IPS DF 6.9 (cell line): Measurements from ENCODE around the gene MTF1.

Experiments used
- DNase-seq: peaks from one replicate; pipeline ENCODE4 v3.0.0-alpha.2; 2013; ENCODE audit warnings: low read depth, low spot score
- H3K27ac ChIP-seq: one replicate; pipeline ENCODE4 v1.5.1; 2013; ENCODE audit warnings: low read length, control low read depth
- H3K27me3 ChIP-seq: 2 replicates; pipeline ENCODE4 v1.6.1; 2013; ENCODE audit warnings: mild to moderate bottlenecking, low read length; ENCODE audit not compliant: control insufficient read depth, insufficient read depth
- H3K36me3 ChIP-seq: 2 replicates; pipeline ENCODE4 v1.6.1; 2013; ENCODE audit warnings: low read length; ENCODE audit not compliant: control insufficient read depth, insufficient read depth
- H3K4me1 ChIP-seq: 2 replicates; pipeline ENCODE4 v1.6.1; 2013; ENCODE audit warnings: low read length; ENCODE audit not compliant: control insufficient read depth, insufficient read depth
- H3K4me3 ChIP-seq: 2 replicates; pipeline ENCODE4 v1.5.1; 2013; ENCODE audit warnings: mild to moderate bottlenecking, low read length
- H3K9me3 ChIP-seq: 2 replicates; pipeline ENCODE4 v1.6.1; 2013; ENCODE audit warnings: low read length, inconsistent platforms; ENCODE audit not compliant: control insufficient read depth, insufficient read depth
- WGBS: extraction: QIAGEN DNeasy Blood & Tissue Kit; methylation state at CpG from one replicate; pipeline ENCODE4 v1.1.7; 2013; ENCODE audit warnings: mixed read lengths, missing lambda C conversion rate; ENCODE audit not compliant: insufficient read length, insufficient coverage; 5-methylcytosine and 5-hydroxymethylcytosine counted together

MTF1 gene

DNA sequence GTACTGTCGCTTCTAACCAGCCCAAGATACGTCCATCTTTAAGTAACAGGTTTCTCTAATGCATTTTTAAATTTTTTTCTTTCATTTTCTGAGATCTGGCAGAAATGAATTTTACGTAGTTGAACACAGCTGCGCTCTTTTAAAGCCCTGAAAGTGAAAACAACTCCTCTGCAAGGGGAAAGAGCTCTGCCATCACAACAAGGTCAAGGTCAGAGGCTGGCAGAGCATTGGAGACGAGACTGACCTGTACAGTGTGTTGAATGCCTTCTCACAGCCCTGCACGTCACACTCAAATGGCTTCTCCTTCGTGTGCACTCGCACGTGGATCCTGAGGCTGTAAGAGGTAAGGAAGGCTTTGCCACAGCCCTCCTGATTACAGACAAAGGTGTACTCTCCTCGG is 19.7 kb downstream of the MTF1 start:
- H3K27ac ChIP-seq: no peak overlapping the region
- H3K27me3 ChIP-seq: no peaks in the 10 kb centered on the region
- no peaks in the 10 kb centered on the region for H3K9me3 ChIP-seq
- DNase-seq: no peak
- WGBS: no CpG with 5 or more reads among the region's 10 CpGs
- peaks cover 9% of the 10 kb centered on the region; the same call in 1 of the 2 replicates for H3K36me3 ChIP-seq
- no peak overlapping the region for H3K4me3 ChIP-seq
- no peaks in the 10 kb centered on the region for H3K4me1 ChIP-seq

GRCh38 chr1:37836788-37837187 is 22.6 kb downstream of the MTF1 start:
- Histone ChIP-seq H3K27me3 (no peaks in the 10 kb centered on the region), H3K27ac (no peak overlapping the region), H3K36me3 (peaks cover 13% of the 10 kb centered on the region; the same call in 1 of the 2 replicates), H3K4me1 (no peaks in the 10 kb centered on the region), H3K4me3 (no peak overlapping the region), H3K9me3 (no peaks in the 10 kb centered on the region)
- WGBS: no CpG with 5 or more reads among the region's 3 CpGs
- no peak for DNase-seq

GRCh38 chr1:37831809-37832208 is 27.6 kb downstream of the MTF1 start:
- H3K36me3 ChIP-seq: peaks cover 5% of the 10 kb centered on the region; the same call in 1 of the 2 replicates

DNA sequence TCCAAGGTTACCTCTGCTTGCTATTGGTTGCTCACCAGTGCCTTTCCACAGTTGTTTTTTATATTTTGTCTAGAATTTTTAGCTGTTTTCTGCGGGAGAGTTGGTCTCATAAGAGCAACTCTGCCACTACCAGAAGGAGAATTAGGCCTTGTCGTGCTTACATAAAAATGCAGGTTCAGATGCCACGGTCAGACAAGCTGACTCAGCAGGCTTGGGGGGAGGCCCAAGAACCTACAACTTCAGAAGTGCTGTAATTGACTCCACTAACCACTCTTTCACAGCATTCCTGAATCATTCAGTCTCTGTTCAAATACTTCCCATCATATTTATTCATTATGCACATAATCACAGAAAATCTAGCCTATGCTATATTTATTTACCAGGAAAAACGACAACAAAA is 28.3 kb downstream of the MTF1 start:
- H3K9me3 ChIP-seq: no peaks in the 10 kb centered on the region

More at GRCh38 chr1:37831809-37832208, 27.6 kb downstream of the MTF1 start:
- Histone ChIP-seq H3K4me3 (no peak overlapping the region), H3K27me3 (no peaks in the 10 kb centered on the region), H3K27ac (no peak overlapping the region), H3K9me3 (no peaks in the 10 kb centered on the region), H3K4me1 (no peaks in the 10 kb centered on the region)
- WGBS: no CpG with 5 or more reads among the region's 2 CpGs
- no peak for DNase-seq

GRCh38 chr1:37828410-37829074 is 30.9 kb downstream of the MTF1 start:
- Histone ChIP-seq H3K36me3 (no peaks in the 10 kb centered on the region; the same call in 1 of the 2 replicates), H3K27me3 (no peaks in the 10 kb centered on the region), H3K4me3 (no peak overlapping the region), H3K9me3 (no peaks in the 10 kb centered on the region), H3K27ac (no peak overlapping the region), H3K4me1 (no peaks in the 10 kb centered on the region)
- WGBS: no CpG with 5 or more reads among the region's 12 CpGs
- DNase-seq: no peak

More for the DNA sequence above, 28.3 kb downstream of the MTF1 start:
- Histone ChIP-seq H3K36me3 (peaks cover 5% of the 10 kb centered on the region; the same call in 1 of the 2 replicates), H3K4me1 (no peaks in the 10 kb centered on the region), H3K27me3 (no peaks in the 10 kb centered on the region), H3K4me3 (no peak overlapping the region), H3K27ac (no peak overlapping the region)
- DNase-seq: no peak
- 100% methylated on average over 1 of the region's 4 CpGs for WGBS

DNA sequence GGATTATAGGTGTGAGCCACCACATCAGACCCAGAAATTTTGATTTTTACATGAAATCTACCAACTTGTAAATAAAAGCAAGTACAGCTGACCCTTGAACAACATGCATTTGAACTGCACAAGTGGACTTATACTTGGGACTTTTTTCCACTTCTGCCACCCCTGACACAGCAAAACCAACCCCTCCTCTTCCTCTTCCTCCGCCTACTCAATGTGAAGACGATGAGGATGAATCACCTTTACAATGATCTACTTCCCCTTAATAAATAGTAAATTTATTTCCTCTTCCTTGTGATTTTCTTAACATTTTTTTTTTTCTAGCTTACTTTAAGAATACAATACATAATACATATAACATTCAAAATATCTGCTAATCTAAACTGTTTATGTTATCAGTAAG is 33.9 kb downstream of the MTF1 start:
- no peak for DNase-seq
- no peak overlapping the region for H3K4me3 ChIP-seq
- peaks cover 11% of the 10 kb centered on the region for H3K36me3 ChIP-seq

GRCh38 chr1:37824001-37824400 is 35.4 kb downstream of the MTF1 start:
- no peaks in the 10 kb centered on the region for H3K9me3 ChIP-seq
- H3K36me3 ChIP-seq: peaks cover 11% of the 10 kb centered on the region
- H3K4me1 ChIP-seq: no peaks in the 10 kb centered on the region
- no peaks in the 10 kb centered on the region for H3K27me3 ChIP-seq
- H3K4me3 ChIP-seq: no peak overlapping the region
- no peak for DNase-seq
- no CpG with 5 or more reads among the region's 2 CpGs for WGBS
- no peak overlapping the region for H3K27ac ChIP-seq

More for the DNA sequence above, 33.9 kb downstream of the MTF1 start:
- H3K27ac ChIP-seq: no peak overlapping the region
- no peaks in the 10 kb centered on the region for H3K4me1 ChIP-seq
- no peaks in the 10 kb centered on the region for H3K27me3 ChIP-seq
- WGBS: no CpG with 5 or more reads among the region's 2 CpGs
- no peaks in the 10 kb centered on the region for H3K9me3 ChIP-seq

DNA sequence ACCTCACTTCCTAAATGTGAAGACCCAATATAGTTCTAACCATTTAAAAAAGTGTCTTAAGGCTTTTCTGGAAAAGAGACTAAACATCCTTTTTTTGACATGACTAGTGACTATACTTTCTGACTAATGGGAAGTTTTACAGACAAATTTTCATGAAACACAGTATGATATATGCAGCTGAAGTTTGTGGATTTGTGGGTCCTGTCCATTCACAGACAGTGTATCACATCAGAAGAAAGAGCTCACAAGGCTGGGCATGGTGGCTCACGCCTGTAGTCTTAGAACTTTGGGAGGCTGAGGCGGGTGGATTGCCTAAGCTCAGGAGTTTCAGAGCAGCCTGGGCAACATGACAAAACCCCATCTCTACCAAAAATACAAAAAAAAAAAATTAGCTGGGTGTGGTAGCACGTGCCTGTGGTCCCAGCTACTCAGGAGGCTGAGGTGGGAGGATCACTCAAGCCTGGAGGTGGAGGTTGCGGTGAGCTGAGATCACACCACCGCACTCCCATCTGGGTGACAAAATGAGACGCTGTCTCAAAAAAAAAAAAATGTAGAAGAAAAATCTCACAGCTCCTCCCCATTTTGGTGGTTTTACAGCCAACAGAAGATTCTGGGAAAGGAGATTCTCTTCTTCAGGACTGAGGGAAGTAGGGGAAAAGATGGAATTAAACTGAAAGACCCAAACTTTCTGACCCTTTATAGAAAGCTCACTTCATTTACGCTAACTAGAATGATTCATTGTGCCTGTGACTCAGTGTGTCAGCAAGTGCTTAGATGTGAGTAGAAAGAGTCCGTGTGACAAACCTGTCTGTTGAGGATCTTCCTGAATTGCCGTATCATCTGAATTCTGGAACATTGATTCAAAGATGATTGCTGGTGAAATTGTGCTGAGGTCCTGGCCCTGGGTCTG is 36.2 kb downstream of the MTF1 start:
- H3K27ac ChIP-seq: no peak overlapping the region
- H3K9me3 ChIP-seq: no peaks in the 10 kb centered on the region
- DNase-seq: no peak
- peaks cover 11% of the 10 kb centered on the region for H3K36me3 ChIP-seq
- H3K27me3 ChIP-seq: no peaks in the 10 kb centered on the region
- no CpG with 5 or more reads among the region's 9 CpGs for WGBS
- H3K4me1 ChIP-seq: no peaks in the 10 kb centered on the region
- no peak overlapping the region for H3K4me3 ChIP-seq

- Histone ChIP-seq H3K36me3 (peaks cover 11% of the 10 kb centered on the region), H3K4me1 (no peaks in the 10 kb centered on the region), H3K9me3 (no peaks in the 10 kb centered on the region), H3K27ac (no peak overlapping the region), H3K4me3 (no peak overlapping the region), H3K27me3 (no peaks in the 10 kb centered on the region)
- WGBS: no CpG with 5 or more reads among the region's 2 CpGs
- DNase-seq: no peak
Measured at GRCh38 chr1:37821481-37821880, 37.9 kb downstream of the MTF1 start.

DNA sequence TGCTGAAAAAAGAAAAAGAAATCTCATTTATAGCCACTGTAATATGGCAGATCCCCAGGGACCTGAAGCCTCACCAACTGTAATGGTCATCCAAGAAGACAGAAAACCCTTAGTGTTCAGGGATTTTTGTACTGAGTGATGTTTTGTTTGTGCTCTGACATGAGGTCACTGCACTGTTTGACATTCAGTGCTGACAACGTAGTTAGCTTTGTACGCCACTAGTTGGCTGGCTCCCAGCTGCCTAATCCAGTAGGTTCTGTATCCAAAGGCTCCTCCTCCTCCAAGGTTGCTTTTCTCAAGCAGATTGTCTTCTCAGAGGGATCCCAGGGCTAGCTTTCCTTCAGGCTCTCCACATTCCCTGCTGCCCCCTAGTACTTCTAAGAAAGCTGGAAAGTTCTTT is 41.9 kb downstream of the MTF1 start:
- Histone ChIP-seq H3K36me3 (peaks cover 9% of the 10 kb centered on the region), H3K27ac (no peak overlapping the region), H3K4me1 (no peaks in the 10 kb centered on the region), H3K27me3 (no peaks in the 10 kb centered on the region), H3K4me3 (no peak overlapping the region), H3K9me3 (no peaks in the 10 kb centered on the region)
- DNase-seq: no peak
- no CpG with 5 or more reads among the region's 2 CpGs for WGBS
